ENCODE data around the gene GCFC2.

The GCFC2 gene

GRCh38 chr2:75645643-75646042 lies 65.1 kb downstream of the GCFC2 start:
- TF ChIP-seq, protein P1, sequence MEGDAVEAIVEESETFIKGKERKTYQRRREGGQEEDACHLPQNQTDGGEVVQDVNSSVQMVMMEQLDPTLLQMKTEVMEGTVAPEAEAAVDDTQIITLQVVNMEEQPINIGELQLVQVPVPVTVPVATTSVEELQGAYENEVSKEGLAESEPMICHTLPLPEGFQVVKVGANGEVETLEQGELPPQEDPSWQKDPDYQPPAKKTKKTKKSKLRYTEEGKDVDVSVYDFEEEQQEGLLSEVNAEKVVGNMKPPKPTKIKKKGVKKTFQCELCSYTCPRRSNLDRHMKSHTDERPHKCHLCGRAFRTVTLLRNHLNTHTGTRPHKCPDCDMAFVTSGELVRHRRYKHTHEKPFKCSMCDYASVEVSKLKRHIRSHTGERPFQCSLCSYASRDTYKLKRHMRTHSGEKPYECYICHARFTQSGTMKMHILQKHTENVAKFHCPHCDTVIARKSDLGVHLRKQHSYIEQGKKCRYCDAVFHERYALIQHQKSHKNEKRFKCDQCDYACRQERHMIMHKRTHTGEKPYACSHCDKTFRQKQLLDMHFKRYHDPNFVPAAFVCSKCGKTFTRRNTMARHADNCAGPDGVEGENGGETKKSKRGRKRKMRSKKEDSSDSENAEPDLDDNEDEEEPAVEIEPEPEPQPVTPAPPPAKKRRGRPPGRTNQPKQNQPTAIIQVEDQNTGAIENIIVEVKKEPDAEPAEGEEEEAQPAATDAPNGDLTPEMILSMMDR (IDR thresholded peaks at IDR 0.05; ENCODE audit: borderline replicate concordance, insufficient read depth, low read depth, low read length): no peak
- H3K4me3 ChIP-seq (ENCODE audit: low read depth, low read length): no peak overlapping the region

DNA sequence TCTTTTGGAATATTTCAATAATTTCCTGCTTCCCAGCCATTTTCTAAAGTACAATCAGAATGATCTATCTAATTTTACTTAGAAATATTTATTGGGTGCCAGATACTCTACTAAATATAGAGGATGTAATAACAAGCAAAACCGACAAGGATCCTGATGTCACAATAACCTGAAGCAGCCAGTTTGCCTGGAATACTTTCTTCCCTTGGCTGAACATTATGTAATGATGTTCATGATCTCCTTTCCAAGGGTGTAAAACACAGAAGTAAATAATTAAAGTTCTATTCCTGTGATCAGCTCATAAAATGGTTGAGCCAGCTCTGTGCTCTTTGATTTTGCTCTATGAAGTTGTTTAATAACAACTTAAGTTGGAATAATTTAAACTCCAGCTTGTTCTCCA lies 66.7 kb downstream of the GCFC2 start:
- H3K4me3 ChIP-seq (ENCODE audit: low read depth, low read length): no peak overlapping the region
- TF ChIP-seq, protein P1 (IDR thresholded peaks at IDR 0.05; ENCODE audit: borderline replicate concordance, insufficient read depth, low read depth, low read length): no peak

DNA sequence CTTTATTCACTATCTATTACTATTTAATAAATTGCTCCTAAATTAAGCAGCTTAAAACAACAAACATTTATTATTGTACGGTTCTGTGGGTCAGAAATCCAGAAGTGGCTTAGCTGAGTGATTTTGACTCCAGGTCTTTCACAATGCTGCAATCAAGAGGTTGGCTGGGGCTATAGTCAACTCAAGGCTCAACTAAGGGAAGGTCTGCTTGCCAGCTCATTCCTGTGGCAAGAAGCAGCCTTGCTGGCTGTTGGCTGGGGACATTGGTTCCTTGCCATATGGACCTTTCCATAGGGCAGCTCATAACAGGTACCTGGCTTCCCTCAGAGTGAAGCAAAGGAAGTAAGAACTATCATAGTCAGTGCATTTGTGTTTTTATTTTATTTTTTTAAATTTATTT lies 69.1 kb downstream of the GCFC2 start:
- H3K4me3 ChIP-seq (ENCODE audit: low read depth, low read length): no peak overlapping the region
- TF ChIP-seq, protein P1 (IDR thresholded peaks at IDR 0.05; ENCODE audit: borderline replicate concordance, insufficient read depth, low read depth, low read length): no peak

- H3K4me3 ChIP-seq (ENCODE audit: low read depth, low read length): no peak overlapping the region
- TF ChIP-seq, protein P1 (IDR thresholded peaks at IDR 0.05; ENCODE audit: borderline replicate concordance, insufficient read depth, low read depth, low read length): peak; percentile 100
These were observed 70.0 kb downstream of the GCFC2 start for GRCh38 chr2:75640621-75641121.

GRCh38 chr2:75637568-75637967 lies 73.1 kb downstream of the GCFC2 start:
- TF ChIP-seq, protein P1 (IDR thresholded peaks at IDR 0.05; ENCODE audit: borderline replicate concordance, insufficient read depth, low read depth, low read length): no peak
- no peak overlapping the region for H3K4me3 ChIP-seq (ENCODE audit: low read depth, low read length)

GRCh38 chr2:75634945-75635344 lies 75.8 kb downstream of the GCFC2 start:
- TF ChIP-seq, protein P1 (IDR thresholded peaks at IDR 0.05; ENCODE audit: borderline replicate concordance, insufficient read depth, low read depth, low read length): no peak
- H3K4me3 ChIP-seq (ENCODE audit: low read depth, low read length): no peak overlapping the region

GRCh38 chr2:75633620-75634019 lies 77.1 kb downstream of the GCFC2 start:
- TF ChIP-seq, protein P1 (IDR thresholded peaks at IDR 0.05; ENCODE audit: borderline replicate concordance, insufficient read depth, low read depth, low read length): no peak

More at GRCh38 chr2:75633620-75634019, 77.1 kb downstream of the GCFC2 start:
- H3K4me3 ChIP-seq (ENCODE audit: low read depth, low read length): no peak overlapping the region

Measured in GM12875 (cell line).